Measurements from ENCODE around the gene VAV1.

VAV1 gene

GRCh38 chr19:6906559-6907060 is 134.1 kb downstream of the VAV1 start:
- DNase-seq: peak; percentile 64

Measured in MV-4-11 (cell line).